Measurements from ENCODE around the gene ANG.

DNA sequence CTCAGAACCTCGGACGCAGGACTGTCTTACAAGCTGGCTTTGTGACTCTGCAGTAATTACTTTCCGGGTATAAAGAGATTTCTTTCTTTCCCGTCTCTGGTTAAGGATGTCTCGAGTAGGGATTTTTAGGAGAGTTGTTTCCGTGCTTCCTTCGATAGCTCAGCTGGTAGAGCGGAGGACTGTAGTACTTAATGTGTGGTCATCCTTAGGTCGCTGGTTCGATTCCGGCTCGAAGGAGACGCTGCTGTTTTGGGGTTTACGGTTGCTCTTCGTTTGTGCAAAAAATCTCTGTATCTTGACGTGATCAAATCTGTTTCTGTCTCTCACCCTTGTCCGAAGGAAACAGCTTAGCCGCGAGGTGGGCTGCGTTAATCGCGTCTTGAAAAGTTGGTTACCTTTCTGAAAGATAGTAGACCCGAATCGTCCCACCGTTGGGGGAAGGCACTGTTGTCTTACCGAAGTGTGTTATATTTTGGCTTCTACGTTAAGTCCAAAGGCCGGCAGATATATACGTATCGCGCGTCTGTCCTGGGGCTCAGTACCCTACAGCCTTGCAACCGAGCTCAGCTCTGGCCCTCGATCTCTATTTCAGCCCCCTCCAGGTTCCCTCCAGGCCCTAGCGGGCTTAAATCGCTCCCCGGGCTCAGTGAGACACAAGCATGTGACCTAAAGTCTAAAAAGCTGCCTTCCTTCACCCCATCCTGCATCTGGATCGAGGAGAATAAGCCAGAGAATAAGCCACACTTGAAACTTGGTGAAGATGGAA, 5.3 kb upstream of the ANG start:
- TF ChIP-seq, protein P1, sequence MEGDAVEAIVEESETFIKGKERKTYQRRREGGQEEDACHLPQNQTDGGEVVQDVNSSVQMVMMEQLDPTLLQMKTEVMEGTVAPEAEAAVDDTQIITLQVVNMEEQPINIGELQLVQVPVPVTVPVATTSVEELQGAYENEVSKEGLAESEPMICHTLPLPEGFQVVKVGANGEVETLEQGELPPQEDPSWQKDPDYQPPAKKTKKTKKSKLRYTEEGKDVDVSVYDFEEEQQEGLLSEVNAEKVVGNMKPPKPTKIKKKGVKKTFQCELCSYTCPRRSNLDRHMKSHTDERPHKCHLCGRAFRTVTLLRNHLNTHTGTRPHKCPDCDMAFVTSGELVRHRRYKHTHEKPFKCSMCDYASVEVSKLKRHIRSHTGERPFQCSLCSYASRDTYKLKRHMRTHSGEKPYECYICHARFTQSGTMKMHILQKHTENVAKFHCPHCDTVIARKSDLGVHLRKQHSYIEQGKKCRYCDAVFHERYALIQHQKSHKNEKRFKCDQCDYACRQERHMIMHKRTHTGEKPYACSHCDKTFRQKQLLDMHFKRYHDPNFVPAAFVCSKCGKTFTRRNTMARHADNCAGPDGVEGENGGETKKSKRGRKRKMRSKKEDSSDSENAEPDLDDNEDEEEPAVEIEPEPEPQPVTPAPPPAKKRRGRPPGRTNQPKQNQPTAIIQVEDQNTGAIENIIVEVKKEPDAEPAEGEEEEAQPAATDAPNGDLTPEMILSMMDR (IDR thresholded peaks at IDR 0.05), result no peak
- no peak for TF ChIP-seq POLR2A (IDR thresholded peaks at IDR 0.05)
- no peak for TF ChIP-seq EP300 (IDR thresholded peaks at IDR 0.05)
